GM12872 (cell line): ENCODE data around the gene ACMSD.

Experiments used
- CTCF ChIP-seq: IDR thresholded peaks from 3 replicates; pipeline ENCODE4 v1.5.1; 2011; ENCODE audit warnings: low read depth, mild to moderate bottlenecking, low read length, moderate library complexity; ENCODE audit not compliant: insufficient read depth

ACMSD gene

DNA sequence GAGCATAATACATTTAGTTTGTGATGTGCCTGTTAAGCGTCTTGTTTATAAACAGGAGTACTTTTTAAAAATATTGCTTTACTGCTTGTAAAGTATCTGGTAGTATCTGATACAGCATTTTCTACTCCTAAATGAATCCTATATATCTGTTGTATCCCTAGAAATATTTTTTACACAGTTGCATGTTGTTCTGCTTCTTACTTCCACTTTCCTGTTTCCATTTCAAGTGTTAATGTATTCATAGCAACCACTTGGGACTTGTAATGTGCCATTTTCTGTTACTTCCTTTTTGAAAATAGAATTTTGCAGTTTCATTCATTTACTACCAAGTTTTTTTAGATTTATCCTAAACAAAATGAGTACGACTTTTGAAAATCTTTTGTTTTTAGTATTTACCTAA lies 105.1 kb downstream of the ACMSD start:
- TF ChIP-seq CTCF = no peak

- TF ChIP-seq CTCF = no peak
Measured at GRCh38 chr2:134944975-134945374, 106.6 kb downstream of the ACMSD start.

- no peak for TF ChIP-seq CTCF
Measured at GRCh38 chr2:134946073-134946472, 107.7 kb downstream of the ACMSD start.

- no peak for TF ChIP-seq CTCF
Measured at GRCh38 chr2:134949981-134950708, 111.7 kb downstream of the ACMSD start.

- TF ChIP-seq CTCF = no peak
Measured at GRCh38 chr2:134950886-134951285, 112.5 kb downstream of the ACMSD start.
